Measurements from ENCODE around the gene MRPS22. TPM values are rescaled to one million over a fixed set of nuclear protein-coding genes. Genes with fewer than 3 reads are reported as not detected.

MRPS22 gene
- total and polyA plus RNA-seq, 11 donors = 66.0 to 110 (median 78.7) TPM

DNA sequence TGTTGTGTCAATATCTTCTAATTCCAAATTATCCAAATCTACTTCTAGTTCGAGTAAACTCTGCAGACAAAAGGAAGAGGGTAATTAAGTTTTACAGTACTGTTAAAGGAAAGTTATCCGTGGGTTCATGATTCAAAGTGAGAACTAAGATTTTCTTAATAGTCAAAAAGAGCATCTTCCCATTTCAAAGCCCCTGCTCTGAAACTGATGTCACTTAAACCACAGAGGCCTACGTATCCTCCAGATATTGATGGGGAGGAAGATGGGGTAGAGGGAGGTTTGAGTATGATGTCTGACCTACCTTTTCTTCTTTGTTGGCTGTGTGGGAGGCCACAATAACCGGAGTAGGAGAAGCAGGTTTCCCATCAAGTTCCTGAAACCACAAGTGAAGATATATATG, 14.1 kb downstream of the MRPS22 start:
- 84 to 89% (median 87%) methylated on average over 4 of the region's 4 CpGs for WGBS, 4 donors
- Histone ChIP-seq H3K36me3 (peaks cover 0 to 100% (median 100%) of the 10 kb centered on the region in 9 donors), H3K27me3 (no peaks in the 10 kb centered on the region), H3K27ac (no peak overlapping the region), H3K4me3 (no peak overlapping the region), H3K9me3 (no peaks in the 10 kb centered on the region), H3K4me1 (peaks cover 0 to 9% (median 0%) of the 10 kb centered on the region in 12 donors)
- ATAC-seq (no peak), DNase-seq (no peak)
- no peak for TF ChIP-seq CTCF (IDR thresholded peaks at IDR 0.05)
- no peak for TF ChIP-seq POLR2A (IDR thresholded peaks at IDR 0.05)
- intact Hi-C loops (cut with DNase I) = loop anchor here in 1 of 10 donors (10.0 kb wide), 1 partner anchor 763 kb away; the partner anchor contains the start of gene CEP70

- 51 to 66% (median 59%) methylated on average over 3 of the region's 3 CpGs for WGBS, 4 donors
- TF ChIP-seq CTCF (IDR thresholded peaks at IDR 0.05) (no peak), POLR2A (IDR thresholded peaks at IDR 0.05) (no peak)
- Histone ChIP-seq H3K9me3 (no peaks in the 10 kb centered on the region), H3K27me3 (no peaks in the 10 kb centered on the region), H3K4me3 (no peak overlapping the region), H3K36me3 (peaks cover 0 to 100% (median 100%) of the 10 kb centered on the region in 9 donors), H3K4me1 (peaks cover 0 to 9% (median 0%) of the 10 kb centered on the region in 12 donors), H3K27ac (no peak overlapping the region)
- DNase-seq (no peak), ATAC-seq (no peak)
- intact Hi-C loops (cut with DNase I) = loop anchor here in 1 of 10 donors (10.0 kb wide), 1 partner anchor 764 kb away; the partner anchor contains the start of gene CEP70
These were observed 15.2 kb downstream of the MRPS22 start for GRCh38 chr3:139358841-139359562.

DNA sequence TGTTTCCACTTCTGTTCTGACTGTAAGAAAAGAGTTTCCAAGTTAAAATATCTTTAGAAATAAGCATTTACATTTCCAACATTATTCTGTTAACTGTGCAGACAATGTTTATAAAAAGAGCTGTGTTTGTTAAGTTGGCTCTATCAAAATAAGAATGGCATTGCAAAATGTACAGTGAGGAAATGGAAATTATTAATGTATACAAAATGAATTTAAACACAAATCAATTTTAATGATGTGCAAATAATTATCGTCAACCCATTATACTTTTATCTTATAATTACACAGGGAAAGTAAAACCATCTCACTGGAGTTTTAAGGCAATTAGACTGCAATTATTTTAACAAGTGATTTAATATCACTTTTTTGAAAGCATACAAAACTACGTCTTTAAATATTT, 17.5 kb downstream of the MRPS22 start:
- no peak for TF ChIP-seq CTCF (IDR thresholded peaks at IDR 0.05)
- TF ChIP-seq POLR2A (IDR thresholded peaks at IDR 0.05) = no peak

GRCh38 chr3:139364549-139364948, 20.7 kb downstream of the MRPS22 start:
- intact Hi-C loops (cut with DNase I) = no loop called here
- 90 to 95% (median 93%) methylated on average over 1 of the region's 1 CpG for WGBS, 4 donors

More for the DNA sequence above, 17.5 kb downstream of the MRPS22 start:
- Histone ChIP-seq H3K9me3 (no peaks in the 10 kb centered on the region), H3K27ac (no peak overlapping the region), H3K4me3 (no peak overlapping the region), H3K36me3 (peaks cover 0 to 100% (median 100%) of the 10 kb centered on the region in 9 donors), H3K27me3 (no peaks in the 10 kb centered on the region), H3K4me1 (peaks cover 0 to 9% (median 0%) of the 10 kb centered on the region in 12 donors)
- ATAC-seq (no peak), DNase-seq (no peak)
- WGBS, 4 donors = 92 to 96% (median 93%) methylated on average over 2 of the region's 2 CpGs
- intact Hi-C loops (cut with DNase I) = no loop called here

More at GRCh38 chr3:139364549-139364948, 20.7 kb downstream of the MRPS22 start:
- ATAC-seq (no peak), DNase-seq (no peak)
- no peaks in the 10 kb centered on the region for H3K9me3 ChIP-seq
- peaks cover 0 to 100% (median 100%) of the 10 kb centered on the region in 9 donors for H3K36me3 ChIP-seq
- TF ChIP-seq CTCF (IDR thresholded peaks at IDR 0.05) = no peak
- TF ChIP-seq POLR2A (IDR thresholded peaks at IDR 0.05) = no peak
- no peak overlapping the region for H3K27ac ChIP-seq
- no peak overlapping the region for H3K4me3 ChIP-seq
- peaks cover 0 to 1% (median 0%) of the 10 kb centered on the region in 12 donors for H3K4me1 ChIP-seq
- H3K27me3 ChIP-seq = no peaks in the 10 kb centered on the region
